Activated naive CD4-positive, alpha-beta T cell treated with Interleukin-2 at 50 U/mL for 16 hours (primary cell): ENCODE results near the gene PROZ.
A peak's percentile ranks its signal among the peaks of the same experiment; 100 is the strongest.

Experiments used
- DNase-seq: peaks from one replicate; pipeline ENCODE4 v3.0.0-alpha.2; 2020

Gene PROZ

DNA sequence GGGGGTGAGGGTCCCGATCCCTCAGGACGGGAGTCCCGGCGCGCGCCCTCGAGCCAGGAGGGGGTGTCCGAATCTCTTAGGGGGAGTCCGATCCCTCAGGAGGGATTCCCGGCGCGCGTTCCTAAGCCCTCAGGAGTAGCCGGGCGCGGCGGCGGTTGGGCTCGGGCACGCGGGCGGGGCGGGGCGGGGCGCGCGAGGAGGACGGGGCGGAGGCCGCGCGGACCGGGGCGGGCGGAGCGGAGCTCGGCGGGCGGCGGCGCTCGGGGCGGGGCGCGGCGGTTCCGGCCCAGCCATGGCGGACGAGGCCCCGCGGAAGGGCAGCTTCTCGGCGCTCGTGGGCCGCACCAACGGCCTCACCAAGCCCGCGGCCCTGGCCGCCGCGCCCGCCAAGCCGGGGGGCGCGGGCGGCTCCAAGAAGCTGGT is 50.9 kb downstream of the PROZ start, which contains the start of gene CUL4A:
Gene CUL4A (plus strand): TSS at position 278 of the 423 bp plus-strand sequence. CDS start 15 bp downstream, at position 293.
- DNase-seq: peak; percentile 73

- DNase-seq: peak; percentile 74
Measured at GRCh38 chr13:113209759-113210421, 51.4 kb downstream of the PROZ start.

GRCh38 chr13:113210833-113211232 is 52.4 kb downstream of the PROZ start:
- no peak for DNase-seq

DNA sequence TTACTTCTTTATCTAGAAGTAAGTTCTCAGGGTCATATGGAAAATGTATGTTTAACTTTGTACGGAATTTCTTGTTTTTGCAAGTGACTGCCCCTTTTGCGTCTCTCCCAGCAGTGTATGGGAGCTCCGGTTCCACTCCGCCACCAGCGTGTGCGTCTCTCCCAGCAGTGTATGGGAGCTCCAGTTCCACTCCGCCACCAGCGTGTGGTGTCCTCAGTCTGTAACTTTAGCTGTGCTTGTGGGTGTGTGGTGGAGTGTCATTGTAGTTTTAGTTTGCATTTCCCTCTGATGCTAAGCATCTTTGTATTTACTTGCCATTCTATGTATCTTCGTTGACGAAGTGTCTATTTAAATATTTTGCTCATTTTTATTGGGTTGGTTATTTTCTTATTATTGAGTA is 53.3 kb downstream of the PROZ start:
- peak; percentile 16 for DNase-seq

DNA sequence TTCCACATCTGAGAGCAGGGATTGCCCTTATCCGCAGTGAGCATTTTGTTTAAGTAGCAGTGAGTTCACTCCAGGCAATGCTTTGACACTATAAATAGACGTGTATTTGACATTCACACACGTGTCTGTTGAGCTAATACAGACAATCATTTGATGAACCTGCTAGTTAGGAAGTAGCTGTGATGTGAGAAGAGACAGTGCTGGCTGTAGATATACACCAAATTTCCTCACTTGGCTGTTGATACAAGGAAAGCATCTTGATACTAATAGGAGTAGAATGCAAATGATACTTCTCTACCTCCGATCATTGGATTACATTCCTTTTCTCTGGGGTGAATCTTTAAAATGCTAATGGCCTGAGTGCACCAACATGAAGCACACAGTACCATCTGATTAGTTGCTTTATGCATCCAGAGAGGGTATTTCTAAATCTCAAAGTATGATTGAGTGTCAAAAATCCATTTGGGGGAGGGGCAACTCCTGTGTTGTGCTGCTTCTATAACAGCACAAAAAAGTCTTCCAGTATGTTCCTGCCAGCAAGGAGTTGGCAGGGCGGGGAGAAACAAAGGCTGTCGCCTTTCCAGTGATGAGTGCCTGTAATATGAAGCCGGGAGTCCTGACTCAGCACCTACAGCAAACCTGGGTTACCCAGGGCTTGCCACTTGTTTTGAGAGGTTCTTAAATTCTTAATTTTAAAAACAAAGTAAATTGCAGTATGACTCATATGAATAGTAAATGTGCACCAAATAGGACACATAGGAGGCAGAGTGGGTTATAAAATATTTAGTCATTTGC is 58.0 kb downstream of the PROZ start:
- no peak for DNase-seq

GRCh38 chr13:113218586-113218985 is 60.1 kb downstream of the PROZ start:
- no peak for DNase-seq

DNA sequence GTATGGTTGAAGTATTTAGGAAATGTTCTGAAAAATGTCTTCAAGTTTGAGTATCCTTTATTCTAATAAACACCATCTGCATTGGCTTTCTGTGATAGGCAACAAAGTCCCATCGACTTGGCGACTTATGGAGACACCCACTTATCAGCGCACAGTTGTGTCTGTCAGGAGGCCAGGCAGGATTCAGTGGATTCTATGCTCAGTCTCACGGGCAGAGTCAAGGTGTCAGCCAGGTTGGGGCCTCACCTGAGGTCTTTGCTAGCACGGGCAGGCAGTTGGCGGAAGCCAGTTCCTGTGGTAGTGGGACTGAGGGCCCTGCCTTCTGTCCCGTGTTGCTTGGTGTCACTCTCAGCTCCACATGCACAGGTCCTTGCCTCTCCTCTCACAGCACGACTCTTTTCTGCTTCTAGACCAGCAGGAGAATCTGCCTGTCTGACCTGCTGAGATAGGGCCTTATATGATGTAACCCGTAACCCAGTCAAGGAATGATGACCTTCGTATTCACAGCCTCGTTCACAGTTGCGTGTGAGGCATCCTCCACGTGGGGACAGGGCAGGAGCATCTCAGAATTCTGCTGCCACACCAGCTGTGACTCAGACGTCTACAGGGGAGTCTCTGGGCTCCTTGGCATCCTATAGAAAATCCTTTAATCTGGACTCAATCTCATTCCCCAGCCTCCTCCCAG is 61.0 kb downstream of the PROZ start:
- DNase-seq: no peak

GRCh38 chr13:113220141-113220598 is 61.7 kb downstream of the PROZ start:
- no peak for DNase-seq

- DNase-seq: peak; percentile 15
Measured at GRCh38 chr13:113220877-113221276, 62.4 kb downstream of the PROZ start.
